IMR-90 (cell line): ENCODE results near the gene PCK1. TPM values are rescaled to one million over a fixed set of nuclear protein-coding genes. Genes with fewer than 3 reads are reported as not detected.

Experiments
- ATAC-seq: fragments of 200-7000 bp; cut with Tn5 transposase; 2 replicates; pipeline ENCODE4 v1.9.1; 2020; ENCODE audit warnings: low read depth, mild to moderate bottlenecking, moderate library complexity
- BruUV-seq: library from RNA; stranded (reverse); fragments of 400-500 nt; replicated peaks from 2 replicates; lab custom pipeline; 2021; lab: Mats Ljungman, UMichigan
- CTCF ChIA-PET: fragments of 300-600 bp; formaldehyde crosslinking; extraction: SDS; loops from one replicate; lab custom pipeline; 2021; ENCODE audit warnings: antibody characterized with exemption; lab: Yijun Ruan, JAX
- POLR2A ChIA-PET: fragments of 300-600 bp; sonication (Branson Sonifier 250); formaldehyde crosslinking; loops from one replicate; lab custom pipeline; 2022; ENCODE audit warnings: antibody characterized with exemption; ENCODE audit not compliant: unreplicated experiment; lab: Charles Lee
- DNase-seq: peaks from one replicate; pipeline ENCODE4 v3.0.0; 2013
- H2AFZ ChIP-seq: replicated peaks from 2 replicates; pipeline ENCODE3; 2013; ENCODE audit warnings: low read length, mild to moderate bottlenecking; ENCODE audit not compliant: poor library complexity
- H2AK5ac ChIP-seq: 2 replicates; pipeline ENCODE4 v1.6.1; 2013; ENCODE audit warnings: low read depth, low read length, inconsistent platforms
- H2AK9ac ChIP-seq: replicated peaks from 2 replicates; pipeline ENCODE3; 2013; ENCODE audit warnings: mild to moderate bottlenecking, low read depth, low read length, moderate library complexity; ENCODE audit not compliant: poor library complexity
- H2BK120ac ChIP-seq: 2 replicates; pipeline ENCODE4 v1.6.1; 2013; ENCODE audit warnings: low read depth, low read length, inconsistent platforms
- H2BK15ac ChIP-seq: 3 replicates; pipeline ENCODE4 v1.6.1; 2013; ENCODE audit warnings: low read depth, low read length, inconsistent platforms
- H2BK20ac ChIP-seq: 2 replicates; pipeline ENCODE4 v1.6.1; 2013; ENCODE audit warnings: low read depth, mild to moderate bottlenecking, inconsistent platforms, low read length, moderate library complexity
- H2BK5ac ChIP-seq: 2 replicates; pipeline ENCODE4 v1.6.1; 2013; ENCODE audit warnings: mild to moderate bottlenecking, low read depth, low read length, inconsistent platforms; ENCODE audit not compliant: poor library complexity, severe bottlenecking
- H3K14ac ChIP-seq: replicated peaks from 2 replicates; pipeline ENCODE4 v1.6.1; 2013; ENCODE audit warnings: low read depth, low read length, inconsistent platforms
- H3K18ac ChIP-seq: 2 replicates; pipeline ENCODE4 v1.6.1; 2013; ENCODE audit warnings: low read depth, low read length, control low read depth
- H3K23ac ChIP-seq: 2 replicates; pipeline ENCODE4 v1.6.1; 2013; ENCODE audit warnings: low read depth, low read length, inconsistent platforms
- H3K27ac ChIP-seq: 2 replicates; pipeline ENCODE4 v1.5.1; 2013; ENCODE audit warnings: mild to moderate bottlenecking, control low read depth, low read length; ENCODE audit not compliant: insufficient read depth
- H3K27me3 ChIP-seq: 2 replicates; pipeline ENCODE4 v1.6.1; 2013; ENCODE audit warnings: low read length; ENCODE audit not compliant: control insufficient read depth, insufficient read depth
- H3K36me3 ChIP-seq: 2 replicates; pipeline ENCODE4 v1.6.1; 2013; ENCODE audit warnings: low read length, mixed read lengths; ENCODE audit not compliant: control insufficient read depth, insufficient read depth
- H3K4ac ChIP-seq: 2 replicates; pipeline ENCODE4 v1.6.1; 2013; ENCODE audit warnings: low read depth, low read length, inconsistent platforms
- H3K4me1 ChIP-seq: 2 replicates; pipeline ENCODE4 v1.6.1; 2013; ENCODE audit warnings: low read length, mixed read lengths; ENCODE audit not compliant: control insufficient read depth, insufficient read depth
- H3K4me2 ChIP-seq: 2 replicates; pipeline ENCODE4 v1.6.1; 2013; ENCODE audit warnings: low read depth, mild to moderate bottlenecking, control low read depth, low read length, moderate library complexity
- H3K4me3 ChIP-seq: 2 replicates; pipeline ENCODE4 v1.5.1; 2013; ENCODE audit warnings: low read depth, mild to moderate bottlenecking, control low read depth, low read length, moderate library complexity; ENCODE audit not compliant: insufficient read depth
- H3K56ac ChIP-seq: 2 replicates; pipeline ENCODE4 v1.6.1; 2013; ENCODE audit warnings: low read length, inconsistent platforms; ENCODE audit not compliant: insufficient read depth; ENCODE audit errors: extremely low read depth
- H3K79me1 ChIP-seq, 2 experiments: 2 replicates each; pipeline ENCODE4 v1.6.1; 2013; ENCODE audit warnings: low read length in 2 of 2, inconsistent platforms in 1 of 2, low read depth in 1 of 2
- H3K9ac ChIP-seq: 2 replicates; pipeline ENCODE4 v1.6.1; 2013; ENCODE audit warnings: low read depth, low read length, control low read depth
- H3K9me1 ChIP-seq: 2 replicates; pipeline ENCODE4 v1.6.1; 2013; ENCODE audit warnings: low read length, inconsistent platforms; ENCODE audit not compliant: insufficient read depth
- H3K9me3 ChIP-seq: 2 replicates; pipeline ENCODE4 v1.6.1; 2013; ENCODE audit warnings: low read length; ENCODE audit not compliant: control insufficient read depth, insufficient read depth
- H4K20me1 ChIP-seq: 2 replicates; pipeline ENCODE4 v1.6.1; 2013; ENCODE audit warnings: low read length, inconsistent platforms; ENCODE audit not compliant: insufficient read depth
- H4K5ac ChIP-seq: 2 replicates; pipeline ENCODE4 v1.6.1; 2013; ENCODE audit warnings: mild to moderate bottlenecking, low read depth, low read length, control low read depth
- H4K8ac ChIP-seq, 2 experiments: 2 replicates each; pipeline ENCODE4 v1.6.1; 2013; ENCODE audit warnings: low read depth in 2 of 2, low read length in 2 of 2, control low read depth in 1 of 2, inconsistent platforms in 1 of 2
- H4K91ac ChIP-seq: 2 replicates; pipeline ENCODE4 v1.6.1; 2013; ENCODE audit warnings: low read depth, low read length, inconsistent platforms; ENCODE audit not compliant: insufficient read depth
- BHLHE40 ChIP-seq: fragments of 150-350 bp; IDR thresholded peaks from 2 replicates; pipeline ENCODE4 v1.6.1; 2016; ENCODE audit warnings: mild to moderate bottlenecking, low read depth, low read length
- MXI1 ChIP-seq: IDR thresholded peaks from 2 replicates; pipeline ENCODE4 v1.6.1; 2012; ENCODE audit warnings: low read depth, mild to moderate bottlenecking, low read length, moderate library complexity, borderline replicate concordance
- RAD21 ChIP-seq: IDR thresholded peaks from 2 replicates; pipeline ENCODE4 v1.6.1; 2012; ENCODE audit warnings: low read length, improper control_type of control experiment
- RCOR1 ChIP-seq: IDR thresholded peaks from 2 replicates; pipeline ENCODE4 v1.6.1; 2012; ENCODE audit warnings: mild to moderate bottlenecking, low read length, improper control_type of control experiment; ENCODE audit not compliant: insufficient replicate concordance
- SMC3 ChIP-seq: fragments of 150-350 bp; IDR thresholded peaks from 2 replicates; pipeline ENCODE4 v1.6.1; 2016; ENCODE audit warnings: low read depth, mild to moderate bottlenecking, antibody characterized with exemption, low read length, moderate library complexity
- WGBS, 2 experiments: methylation state at CpG; one replicate each; pipeline versions ENCODE4 v1.1.5 to v1.1.7; 2013; ENCODE audit warnings: missing lambda C conversion rate in 2 of 2; ENCODE audit not compliant: insufficient read length in 1 of 2; ENCODE audit errors: extremely low coverage in 2 of 2; 5-methylcytosine and 5-hydroxymethylcytosine counted together
- dilution Hi-C: fragments of 300-500 bp; cut with HindIII; formaldehyde crosslinking; loops from one replicate; pipeline ENCODE4 v1.14.3; 2018; ENCODE audit warnings: low sequenced_read_pairs; ENCODE audit not compliant: unreplicated experiment
- in situ Hi-C: fragments of 300-500 bp; cut with MboI; formaldehyde crosslinking; loops from 3 replicates; pipeline ENCODE4 v1.14.3; 2019; ENCODE audit warnings: low sequenced_read_pairs, inconsistent platforms, mixed read lengths
- intact Hi-C: fragments of 100-400 bp; cut with micrococcal nuclease; formaldehyde crosslinking; loops from 2 replicates; pipeline ENCODE4 v1.10.0; 2022
- polyA plus RNA-seq, 3 experiments: library from polyadenylated mRNA; depleted of rRNA; stranded (reverse); fragments of >200 nt; gene quantifications; 2 replicates each; pipeline ENCODE4 v1.2.3, GENCODE V29; 2012; ENCODE audit warnings: low replicate concordance in 1 of 3
- total RNA-seq: library from RNA; depleted of rRNA; stranded (reverse); fragments of >200 nt; gene quantifications from 2 replicates; pipeline ENCODE4 v1.2.3, GENCODE V29; 2012
- TF ChIP-seq, protein P1 (sequence below): conservative IDR thresholded peaks from 2 replicates; pipeline ENCODE4 v1.5.1; 2012; ENCODE audit warnings: mild to moderate bottlenecking, low read depth, low read length, improper control_type of control experiment
- TF ChIP-seq, protein P2 (sequence below): fragments of 150-350 bp; IDR thresholded peaks from 2 replicates; pipeline ENCODE4 v1.6.1; 2017; ENCODE audit warnings: mild to moderate bottlenecking, antibody characterized with exemption, low read length, low read depth
- TF ChIP-seq, protein P3 (sequence below): fragments of 150-350 bp; IDR thresholded peaks from 2 replicates; pipeline ENCODE4 v1.6.1; 2016; ENCODE audit warnings: low read depth, mild to moderate bottlenecking, low read length, moderate library complexity, borderline replicate concordance

The PCK1 gene
- total and polyA plus RNA-seq, 2 of the 4 experiments (the other 2 are of a cell fraction): not detected

DNA sequence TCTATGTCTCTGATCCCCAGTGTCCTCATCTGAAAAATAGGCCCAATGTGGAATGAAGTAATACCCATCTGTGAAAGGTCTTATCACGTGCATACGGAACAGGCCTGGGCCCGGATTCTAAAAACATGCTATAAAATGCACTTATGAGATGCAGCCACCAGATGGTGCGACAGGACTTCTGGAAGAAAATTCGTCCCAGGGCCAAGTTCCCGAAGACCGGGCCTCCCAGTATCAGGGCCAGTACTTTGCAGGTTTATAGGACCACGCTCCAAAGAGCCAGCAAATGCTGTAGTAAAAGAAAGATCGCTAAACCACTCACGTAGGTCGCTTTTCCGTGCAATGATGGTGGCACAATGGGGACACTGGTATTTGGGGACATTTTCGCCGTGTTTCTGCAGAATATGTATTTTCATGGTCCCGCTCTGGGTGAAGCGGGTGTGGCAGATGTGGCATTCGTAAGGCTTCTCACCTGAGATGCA is 46.6 kb upstream of the PCK1 start:
- no TSS peak for BruUV-seq
- H3K23ac ChIP-seq: no peak overlapping the region
- ChIA-PET CTCF (interaction anchor here (1.8 to 2.9 kb wide), 2 partner anchors 16 to 80 kb away, joined by 5 to 10 read pairs; no protein-coding TSS in a partner anchor), POLR2A (no interaction called here)
- H4K91ac ChIP-seq: no peak overlapping the region
- 0% methylated on average over 2 of the region's 17 CpGs; no CpG with 5 or more reads in 1 of the 2 experiments for WGBS, 2 experiments
- H3K9me3 ChIP-seq: no peaks in the 10 kb centered on the region
- no peak overlapping the region for H2AFZ ChIP-seq
- H2BK5ac ChIP-seq: no peak overlapping the region
- H3K36me3 ChIP-seq: no peaks in the 10 kb centered on the region
- H3K56ac ChIP-seq: no peak overlapping the region
- H3K9me1 ChIP-seq: no peaks in the 10 kb centered on the region
- H2AK9ac ChIP-seq: no peak overlapping the region
- TF ChIP-seq, protein P1, sequence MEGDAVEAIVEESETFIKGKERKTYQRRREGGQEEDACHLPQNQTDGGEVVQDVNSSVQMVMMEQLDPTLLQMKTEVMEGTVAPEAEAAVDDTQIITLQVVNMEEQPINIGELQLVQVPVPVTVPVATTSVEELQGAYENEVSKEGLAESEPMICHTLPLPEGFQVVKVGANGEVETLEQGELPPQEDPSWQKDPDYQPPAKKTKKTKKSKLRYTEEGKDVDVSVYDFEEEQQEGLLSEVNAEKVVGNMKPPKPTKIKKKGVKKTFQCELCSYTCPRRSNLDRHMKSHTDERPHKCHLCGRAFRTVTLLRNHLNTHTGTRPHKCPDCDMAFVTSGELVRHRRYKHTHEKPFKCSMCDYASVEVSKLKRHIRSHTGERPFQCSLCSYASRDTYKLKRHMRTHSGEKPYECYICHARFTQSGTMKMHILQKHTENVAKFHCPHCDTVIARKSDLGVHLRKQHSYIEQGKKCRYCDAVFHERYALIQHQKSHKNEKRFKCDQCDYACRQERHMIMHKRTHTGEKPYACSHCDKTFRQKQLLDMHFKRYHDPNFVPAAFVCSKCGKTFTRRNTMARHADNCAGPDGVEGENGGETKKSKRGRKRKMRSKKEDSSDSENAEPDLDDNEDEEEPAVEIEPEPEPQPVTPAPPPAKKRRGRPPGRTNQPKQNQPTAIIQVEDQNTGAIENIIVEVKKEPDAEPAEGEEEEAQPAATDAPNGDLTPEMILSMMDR: peak; percentile 90
- TF ChIP-seq, protein P2, sequence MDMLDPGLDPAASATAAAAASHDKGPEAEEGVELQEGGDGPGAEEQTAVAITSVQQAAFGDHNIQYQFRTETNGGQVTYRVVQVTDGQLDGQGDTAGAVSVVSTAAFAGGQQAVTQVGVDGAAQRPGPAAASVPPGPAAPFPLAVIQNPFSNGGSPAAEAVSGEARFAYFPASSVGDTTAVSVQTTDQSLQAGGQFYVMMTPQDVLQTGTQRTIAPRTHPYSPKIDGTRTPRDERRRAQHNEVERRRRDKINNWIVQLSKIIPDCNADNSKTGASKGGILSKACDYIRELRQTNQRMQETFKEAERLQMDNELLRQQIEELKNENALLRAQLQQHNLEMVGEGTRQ: no peak
- TF ChIP-seq, protein P3, sequence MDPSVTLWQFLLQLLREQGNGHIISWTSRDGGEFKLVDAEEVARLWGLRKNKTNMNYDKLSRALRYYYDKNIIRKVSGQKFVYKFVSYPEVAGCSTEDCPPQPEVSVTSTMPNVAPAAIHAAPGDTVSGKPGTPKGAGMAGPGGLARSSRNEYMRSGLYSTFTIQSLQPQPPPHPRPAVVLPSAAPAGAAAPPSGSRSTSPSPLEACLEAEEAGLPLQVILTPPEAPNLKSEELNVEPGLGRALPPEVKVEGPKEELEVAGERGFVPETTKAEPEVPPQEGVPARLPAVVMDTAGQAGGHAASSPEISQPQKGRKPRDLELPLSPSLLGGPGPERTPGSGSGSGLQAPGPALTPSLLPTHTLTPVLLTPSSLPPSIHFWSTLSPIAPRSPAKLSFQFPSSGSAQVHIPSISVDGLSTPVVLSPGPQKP: no peak
- TF ChIP-seq BHLHE40: peak; percentile 52
- TF ChIP-seq SMC3: peak; percentile 92
- TF ChIP-seq MXI1: no peak
- no peak for TF ChIP-seq RCOR1
- TF ChIP-seq RAD21: peak; percentile 90
- H2BK15ac ChIP-seq: no peak overlapping the region
- no peak overlapping the region for H3K4me3 ChIP-seq
- H2AK5ac ChIP-seq: no peak overlapping the region
- no peak overlapping the region for H4K8ac ChIP-seq
- dilution Hi-C loops: no loop called here
- no peaks in the 10 kb centered on the region for H4K20me1 ChIP-seq
- no peaks in the 10 kb centered on the region for H3K4me1 ChIP-seq
- in situ Hi-C loops: loop anchor here (5.0 kb wide), 2 partner anchors 78 to 698 kb away; no protein-coding TSS in a partner anchor
- intact Hi-C loops: loop anchor here (1.0 kb wide), 2 partner anchors 80 to 695 kb away; no protein-coding TSS in a partner anchor
- H3K27me3 ChIP-seq: peaks cover 11% of the 10 kb centered on the region
- H3K27ac ChIP-seq: no peak overlapping the region
- H3K79me1 ChIP-seq: no peaks in the 10 kb centered on the region
- H2BK120ac ChIP-seq: no peak overlapping the region
- no peak overlapping the region for H3K18ac ChIP-seq
- H3K4me2 ChIP-seq: no peak overlapping the region
- H2BK20ac ChIP-seq: no peak overlapping the region
- H3K9ac ChIP-seq: no peak overlapping the region
- H3K14ac ChIP-seq: no peak overlapping the region
- no peak overlapping the region for H4K5ac ChIP-seq
- ATAC-seq: peak; percentile 97
- no peak overlapping the region for H3K4ac ChIP-seq
- DNase-seq: peak; percentile 64
